ENCODE data around the gene SPRED3.

SPRED3 gene

DNA sequence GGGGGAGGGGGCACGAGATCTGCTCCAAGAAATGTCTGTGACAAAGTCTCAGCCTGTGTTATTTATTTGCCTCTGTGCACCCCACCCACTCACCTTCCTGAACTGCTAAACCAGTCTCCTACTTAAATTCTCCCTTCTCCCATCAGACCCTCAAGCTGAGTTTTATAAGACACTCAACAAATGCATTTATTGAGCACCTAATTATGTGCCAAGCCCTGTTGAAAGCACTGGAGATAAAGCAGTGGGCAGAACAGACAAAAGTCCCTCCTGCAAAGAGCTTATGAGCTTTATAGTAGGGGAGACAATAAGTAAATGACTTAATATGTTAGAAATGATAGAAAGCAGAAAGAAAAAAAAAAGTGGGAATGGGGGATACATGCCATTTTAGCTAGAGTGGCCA, 11.0 kb downstream of the SPRED3 start:
- no peaks in the 10 kb centered on the region for H4K20me1 ChIP-seq (ENCODE audit: insufficient read depth, low read length)
- peaks cover 10% of the 10 kb centered on the region; the same call in 1 of the 2 replicates for H3K79me2 ChIP-seq (ENCODE audit: insufficient read depth, low read length)
- ATAC-seq (ENCODE audit: insufficient read depth, low read depth) (no peak), DNase-seq (no peak)
- TF ChIP-seq EZH2 (IDR thresholded peaks at IDR 0.05; ENCODE audit: borderline replicate concordance, low read depth, low read length, severe bottlenecking), result no peak
- TF ChIP-seq, protein P1, sequence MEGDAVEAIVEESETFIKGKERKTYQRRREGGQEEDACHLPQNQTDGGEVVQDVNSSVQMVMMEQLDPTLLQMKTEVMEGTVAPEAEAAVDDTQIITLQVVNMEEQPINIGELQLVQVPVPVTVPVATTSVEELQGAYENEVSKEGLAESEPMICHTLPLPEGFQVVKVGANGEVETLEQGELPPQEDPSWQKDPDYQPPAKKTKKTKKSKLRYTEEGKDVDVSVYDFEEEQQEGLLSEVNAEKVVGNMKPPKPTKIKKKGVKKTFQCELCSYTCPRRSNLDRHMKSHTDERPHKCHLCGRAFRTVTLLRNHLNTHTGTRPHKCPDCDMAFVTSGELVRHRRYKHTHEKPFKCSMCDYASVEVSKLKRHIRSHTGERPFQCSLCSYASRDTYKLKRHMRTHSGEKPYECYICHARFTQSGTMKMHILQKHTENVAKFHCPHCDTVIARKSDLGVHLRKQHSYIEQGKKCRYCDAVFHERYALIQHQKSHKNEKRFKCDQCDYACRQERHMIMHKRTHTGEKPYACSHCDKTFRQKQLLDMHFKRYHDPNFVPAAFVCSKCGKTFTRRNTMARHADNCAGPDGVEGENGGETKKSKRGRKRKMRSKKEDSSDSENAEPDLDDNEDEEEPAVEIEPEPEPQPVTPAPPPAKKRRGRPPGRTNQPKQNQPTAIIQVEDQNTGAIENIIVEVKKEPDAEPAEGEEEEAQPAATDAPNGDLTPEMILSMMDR (IDR thresholded peaks at IDR 0.05; ENCODE audit: borderline replicate concordance, extremely low read depth, low read length, poor library complexity, severe bottlenecking), result no peak
- H3K9ac ChIP-seq (ENCODE audit: low read depth, low read length), result no peak overlapping the region
- no peaks in the 10 kb centered on the region for H3K9me3 ChIP-seq (ENCODE audit: insufficient read depth, low read length, severe bottlenecking)
- peaks cover 17% of the 10 kb centered on the region for H3K4me1 ChIP-seq (ENCODE audit: insufficient read depth, low read length)
- H3K27me3 ChIP-seq (ENCODE audit: insufficient read depth, low read length, poor library complexity), result no peaks in the 10 kb centered on the region
- H3K4me2 ChIP-seq (ENCODE audit: insufficient read depth, low read length), result no peak overlapping the region
- no peaks in the 10 kb centered on the region for H3K36me3 ChIP-seq (ENCODE audit: insufficient read depth, low read length)
- no peak overlapping the region for H3K4me3 ChIP-seq (ENCODE audit: low read depth in 1 of 2, low read length in 2 of 2)
- no peak overlapping the region for H3K27ac ChIP-seq (ENCODE audit: low read length)
- no peak overlapping the region for H2AFZ ChIP-seq (ENCODE audit: low read depth, low read length)

DNA sequence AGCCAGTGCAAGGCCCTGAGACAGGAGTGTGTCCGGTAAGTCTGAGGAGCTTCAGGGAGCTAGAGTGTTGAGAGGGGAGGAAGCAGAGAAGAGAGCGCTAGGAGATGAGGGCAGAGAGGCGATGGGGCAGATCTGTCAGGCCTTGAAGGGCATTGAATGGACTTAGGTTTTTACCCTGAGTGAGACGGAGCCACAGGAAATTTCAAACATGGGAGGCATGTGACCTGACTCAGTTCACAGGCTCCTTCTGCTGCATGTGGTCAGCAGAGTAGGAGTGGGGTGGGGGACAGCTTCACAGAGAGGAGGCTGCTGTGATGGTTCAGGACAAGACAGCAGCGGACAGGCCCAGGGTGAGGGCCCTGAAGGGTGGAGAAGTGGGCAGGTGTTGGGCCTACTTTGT, 11.9 kb downstream of the SPRED3 start:
- Histone ChIP-seq H4K20me1 (ENCODE audit: insufficient read depth, low read length) (no peaks in the 10 kb centered on the region), H3K4me3 (ENCODE audit: low read depth in 1 of 2, low read length in 2 of 2) (no peak overlapping the region), H3K36me3 (ENCODE audit: insufficient read depth, low read length) (peaks cover 7% of the 10 kb centered on the region; the same call in 1 of the 2 replicates), H3K4me1 (ENCODE audit: insufficient read depth, low read length) (peaks cover 20% of the 10 kb centered on the region), H3K27ac (ENCODE audit: low read length) (no peak overlapping the region), H3K9ac (ENCODE audit: low read depth, low read length) (no peak overlapping the region), H3K79me2 (ENCODE audit: insufficient read depth, low read length) (peaks cover 10% of the 10 kb centered on the region; the same call in 1 of the 2 replicates), H3K9me3 (ENCODE audit: insufficient read depth, low read length, severe bottlenecking) (no peaks in the 10 kb centered on the region), H2AFZ (ENCODE audit: low read depth, low read length) (no peak overlapping the region), H3K27me3 (ENCODE audit: insufficient read depth, low read length, poor library complexity) (no peaks in the 10 kb centered on the region), H3K4me2 (ENCODE audit: insufficient read depth, low read length) (no peak overlapping the region)
- DNase-seq (no peak), ATAC-seq (ENCODE audit: insufficient read depth, low read depth) (no peak)
- TF ChIP-seq EZH2 (IDR thresholded peaks at IDR 0.05; ENCODE audit: borderline replicate concordance, low read depth, low read length, severe bottlenecking), result no peak
- TF ChIP-seq, protein P1 (IDR thresholded peaks at IDR 0.05; ENCODE audit: borderline replicate concordance, extremely low read depth, low read length, poor library complexity, severe bottlenecking), result no peak

DNA sequence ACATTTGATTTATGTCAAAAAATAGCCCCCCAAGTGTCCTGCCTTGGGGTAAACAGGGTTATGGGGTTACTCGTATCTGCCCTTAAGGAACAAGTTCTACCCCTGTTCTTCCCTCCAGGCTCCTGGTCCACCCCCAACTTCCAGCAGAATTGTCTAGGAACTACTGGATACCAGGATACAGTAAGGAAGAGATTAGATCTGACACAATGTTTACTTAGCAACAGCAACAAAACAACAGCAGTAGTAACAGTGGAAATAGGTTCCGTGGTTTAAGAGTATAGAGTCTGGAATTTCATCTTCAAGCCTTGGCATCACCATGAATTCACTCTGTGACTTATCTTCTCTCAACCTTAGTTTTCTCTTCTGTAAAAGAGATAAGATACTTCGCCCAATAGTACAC, 12.7 kb downstream of the SPRED3 start:
- TF ChIP-seq EZH2 (IDR thresholded peaks at IDR 0.05; ENCODE audit: borderline replicate concordance, low read depth, low read length, severe bottlenecking), result no peak
- Histone ChIP-seq H3K4me2 (ENCODE audit: insufficient read depth, low read length) (no peak overlapping the region), H4K20me1 (ENCODE audit: insufficient read depth, low read length) (no peaks in the 10 kb centered on the region), H3K9ac (ENCODE audit: low read depth, low read length) (no peak overlapping the region), H3K27ac (ENCODE audit: low read length) (no peak overlapping the region), H3K79me2 (ENCODE audit: insufficient read depth, low read length) (peaks cover 10% of the 10 kb centered on the region; the same call in 1 of the 2 replicates), H3K36me3 (ENCODE audit: insufficient read depth, low read length) (peaks cover 10% of the 10 kb centered on the region; the same call in 1 of the 2 replicates), H3K9me3 (ENCODE audit: insufficient read depth, low read length, severe bottlenecking) (no peaks in the 10 kb centered on the region), H2AFZ (ENCODE audit: low read depth, low read length) (no peak overlapping the region), H3K4me1 (ENCODE audit: insufficient read depth, low read length) (peaks cover 20% of the 10 kb centered on the region), H3K27me3 (ENCODE audit: insufficient read depth, low read length, poor library complexity) (no peaks in the 10 kb centered on the region), H3K4me3 (ENCODE audit: low read depth in 1 of 2, low read length in 2 of 2) (no peak overlapping the region)
- no peak for ATAC-seq (ENCODE audit: insufficient read depth, low read depth)
- DNase-seq, result no peak

DNA sequence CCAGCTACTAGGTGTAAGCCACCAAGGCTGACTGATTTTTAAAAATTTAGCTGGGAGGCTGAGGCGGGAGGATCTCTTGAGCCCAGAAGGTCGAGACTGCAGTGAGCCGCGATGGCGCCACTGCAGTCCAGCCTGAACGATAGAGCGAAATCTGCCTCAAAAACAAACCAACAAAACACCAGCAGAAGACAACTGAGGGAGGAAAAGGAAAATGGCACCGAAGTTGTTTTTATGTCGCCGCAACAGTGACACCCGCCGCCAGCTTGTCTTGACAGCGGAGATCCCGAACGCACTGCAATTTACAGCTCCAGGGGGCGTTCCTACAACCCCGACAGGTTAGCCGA, 14.1 kb downstream of the SPRED3 start:
- DNase-seq, result no peak
- Histone ChIP-seq H3K4me3 (ENCODE audit: low read depth in 1 of 2, low read length in 2 of 2) (peak overlapping the region; percentile 21 to 60; a peak in 3 of 4 replicates), H3K9ac (ENCODE audit: low read depth, low read length) (peak overlapping the region; percentile 58), H3K4me2 (ENCODE audit: insufficient read depth, low read length) (peak overlapping the region; percentile 84), H4K20me1 (ENCODE audit: insufficient read depth, low read length) (no peaks in the 10 kb centered on the region), H2AFZ (ENCODE audit: low read depth, low read length) (peak overlapping the region; percentile 87), H3K4me1 (ENCODE audit: insufficient read depth, low read length) (peaks cover 20% of the 10 kb centered on the region), H3K9me3 (ENCODE audit: insufficient read depth, low read length, severe bottlenecking) (no peaks in the 10 kb centered on the region), H3K27me3 (ENCODE audit: insufficient read depth, low read length, poor library complexity) (no peaks in the 10 kb centered on the region), H3K27ac (ENCODE audit: low read length) (peak overlapping the region; percentile 61), H3K79me2 (ENCODE audit: insufficient read depth, low read length) (peaks cover 10% of the 10 kb centered on the region; the same call in 1 of the 2 replicates), H3K36me3 (ENCODE audit: insufficient read depth, low read length) (peaks cover 19% of the 10 kb centered on the region)
- no peak for TF ChIP-seq EZH2 (IDR thresholded peaks at IDR 0.05; ENCODE audit: borderline replicate concordance, low read depth, low read length, severe bottlenecking)
- TF ChIP-seq, protein P1 (IDR thresholded peaks at IDR 0.05; ENCODE audit: borderline replicate concordance, extremely low read depth, low read length, poor library complexity, severe bottlenecking), result no peak
- ATAC-seq (ENCODE audit: insufficient read depth, low read depth), result no peak

All from DND-41 (cell line).